ENCODE data around the gene NCK1. TPM values are rescaled to one million over a fixed set of nuclear protein-coding genes. Genes with fewer than 3 reads are reported as not detected.

Gene NCK1
- total RNA-seq, 1 experiment from 2014 or later, result 25.6 TPM

- H3K79me2 ChIP-seq (ENCODE audit: insufficient read depth, low read length), result peaks cover 52% of the 10 kb centered on the region
- RAD21 ChIA-PET (ENCODE audit: low non-redundant PET in 1 of 2, low total read pairs in 2 of 2, uncharacterized antibody in 2 of 2, unreplicated experiment in 2 of 2), result no interaction called here
Measured at GRCh38 chr3:136937175-136937574, 75.2 kb downstream of the NCK1 start.

More at GRCh38 chr3:136937175-136937574, 75.2 kb downstream of the NCK1 start:
- no TSS peak for BruUV-seq (replicated peaks)
- DNase-seq (ENCODE audit: low read depth, low spot score) (no peak), ATAC-seq (no peak)
- TF ChIP-seq EGR1 (IDR thresholded peaks at IDR 0.05; ENCODE audit: low read depth) (no peak), REST (IDR thresholded peaks at IDR 0.05; ENCODE audit: low read depth) (no peak), MAX (IDR thresholded peaks at IDR 0.05) (no peak), CBX3 (IDR thresholded peaks at IDR 0.05; ENCODE audit: low read depth) (no peak), ZNF274 (IDR thresholded peaks at IDR 0.05; ENCODE audit: low read depth, low read length) (no peak), ZFX (IDR thresholded peaks at IDR 0.05) (no peak), POLR2A (IDR thresholded peaks at IDR 0.05; ENCODE audit: borderline replicate concordance, extremely low read depth, insufficient read depth, insufficient read length) (no peak), SIN3A (IDR thresholded peaks at IDR 0.05; ENCODE audit: low read depth) (no peak), FOSL1 (IDR thresholded peaks at IDR 0.05; ENCODE audit: low read depth) (no peak), SRF (IDR thresholded peaks at IDR 0.05; ENCODE audit: low read depth) (no peak), RAD21 (IDR thresholded peaks at IDR 0.05; ENCODE audit: low read depth) (no peak), POLR2AphosphoS5 (IDR thresholded peaks at IDR 0.05; ENCODE audit: low read depth, low read length) (no peak)
- TF ChIP-seq, protein P1, sequence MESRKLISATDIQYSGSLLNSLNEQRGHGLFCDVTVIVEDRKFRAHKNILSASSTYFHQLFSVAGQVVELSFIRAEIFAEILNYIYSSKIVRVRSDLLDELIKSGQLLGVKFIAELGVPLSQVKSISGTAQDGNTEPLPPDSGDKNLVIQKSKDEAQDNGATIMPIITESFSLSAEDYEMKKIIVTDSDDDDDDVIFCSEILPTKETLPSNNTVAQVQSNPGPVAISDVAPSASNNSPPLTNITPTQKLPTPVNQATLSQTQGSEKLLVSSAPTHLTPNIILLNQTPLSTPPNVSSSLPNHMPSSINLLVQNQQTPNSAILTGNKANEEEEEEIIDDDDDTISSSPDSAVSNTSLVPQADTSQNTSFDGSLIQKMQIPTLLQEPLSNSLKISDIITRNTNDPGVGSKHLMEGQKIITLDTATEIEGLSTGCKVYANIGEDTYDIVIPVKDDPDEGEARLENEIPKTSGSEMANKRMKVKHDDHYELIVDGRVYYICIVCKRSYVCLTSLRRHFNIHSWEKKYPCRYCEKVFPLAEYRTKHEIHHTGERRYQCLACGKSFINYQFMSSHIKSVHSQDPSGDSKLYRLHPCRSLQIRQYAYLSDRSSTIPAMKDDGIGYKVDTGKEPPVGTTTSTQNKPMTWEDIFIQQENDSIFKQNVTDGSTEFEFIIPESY (IDR thresholded peaks at IDR 0.05; ENCODE audit: extremely low read depth, insufficient replicate concordance, low read length), result no peak
- TF ChIP-seq, protein P2, sequence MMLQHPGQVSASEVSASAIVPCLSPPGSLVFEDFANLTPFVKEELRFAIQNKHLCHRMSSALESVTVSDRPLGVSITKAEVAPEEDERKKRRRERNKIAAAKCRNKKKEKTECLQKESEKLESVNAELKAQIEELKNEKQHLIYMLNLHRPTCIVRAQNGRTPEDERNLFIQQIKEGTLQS (IDR thresholded peaks at IDR 0.05), result no peak
- Histone ChIP-seq H3K4me3 (replicated peaks in 1 of 2; ENCODE audit: low read depth in 1 of 2, low read length in 2 of 2) (no peak overlapping the region), H2AFZ (ENCODE audit: low read depth, low read length, poor library complexity, severe bottlenecking) (no peak overlapping the region), H3K9me2 (ENCODE audit: insufficient read depth) (no peaks in the 10 kb centered on the region), H4K20me1 (ENCODE audit: insufficient read depth) (no peaks in the 10 kb centered on the region), H3K27me3 (ENCODE audit: insufficient read depth, low read length) (no peaks in the 10 kb centered on the region), H3K9me3 (ENCODE audit: control insufficient read depth in 1 of 2, insufficient read depth in 1 of 2, low read depth in 1 of 2, low read length in 2 of 2) (no peaks in the 10 kb centered on the region), H3K36me3 (ENCODE audit: control insufficient read depth in 1 of 2, insufficient read depth in 2 of 2, low read length in 2 of 2) (no peaks in the 10 kb centered on the region), H3K9ac (ENCODE audit: low read length) (no peak overlapping the region), H3K4me2 (ENCODE audit: low read length) (no peak overlapping the region), H3K27ac (ENCODE audit: low read depth, low read length) (no peak overlapping the region), H3K4me1 (ENCODE audit: control insufficient read depth in 1 of 2, insufficient read depth in 2 of 2, low read length in 2 of 2) (peaks cover 0 to 8% of the 10 kb centered on the region in 2 experiments; a peak in 1 of 4 replicates)
- ChIA-PET CTCF (no interaction called here), POLR2A (no interaction called here)
- intact Hi-C loops (cut with micrococcal nuclease), result no loop called here
